Mesendoderm (in vitro differentiated cells): ENCODE results near the gene CCDC78.

Experiments used
- DNase-seq: peaks from one replicate; pipeline ENCODE4 v3.0.0; 2013
- H2AK5ac ChIP-seq: 2 replicates; pipeline ENCODE4 v1.6.1; 2013; ENCODE audit warnings: low read length, inconsistent platforms
- H2BK120ac ChIP-seq: 2 replicates; pipeline ENCODE4 v1.6.1; 2013; ENCODE audit warnings: low read depth, mild to moderate bottlenecking, low read length, moderate library complexity, mixed read lengths
- H2BK15ac ChIP-seq: replicated peaks from 2 replicates; pipeline ENCODE4 v1.6.1; 2013; ENCODE audit warnings: low read depth, mild to moderate bottlenecking, moderate library complexity
- H2BK5ac ChIP-seq: 2 replicates; pipeline ENCODE4 v1.6.1; 2013; ENCODE audit warnings: low read length, inconsistent platforms
- H3K18ac ChIP-seq: 2 replicates; pipeline ENCODE4 v1.6.1; 2013; ENCODE audit warnings: mild to moderate bottlenecking, low read length, mixed read lengths
- H3K23ac ChIP-seq: one replicate; pipeline ENCODE4 v1.6.1; 2013; ENCODE audit warnings: low read length
- H3K27ac ChIP-seq: 2 replicates; pipeline ENCODE4 v1.5.1; 2013; ENCODE audit warnings: low read depth, mild to moderate bottlenecking, inconsistent platforms, low read length, moderate library complexity
- H3K27me3 ChIP-seq: 2 replicates; pipeline ENCODE4 v1.6.1; 2013; ENCODE audit warnings: low read length, control low read depth, mild to moderate bottlenecking, inconsistent platforms; ENCODE audit not compliant: insufficient read depth, poor library complexity
- H3K36me3 ChIP-seq: 2 replicates; pipeline ENCODE4 v1.6.1; 2013; ENCODE audit warnings: low read length, inconsistent platforms; ENCODE audit not compliant: control insufficient read depth, insufficient read depth
- H3K4ac ChIP-seq: one replicate; pipeline ENCODE4 v1.6.1; 2013; ENCODE audit warnings: low read depth, mild to moderate bottlenecking, low read length, moderate library complexity
- H3K4me1 ChIP-seq: 2 replicates; pipeline ENCODE4 v1.6.1; 2013; ENCODE audit warnings: low read depth, low read length, inconsistent platforms; ENCODE audit not compliant: control insufficient read depth
- H3K4me2 ChIP-seq: 2 replicates; pipeline ENCODE4 v1.6.1; 2013; ENCODE audit warnings: low read length
- H3K4me3 ChIP-seq: 2 replicates; pipeline ENCODE4 v1.5.1; 2013; ENCODE audit warnings: mild to moderate bottlenecking, low read length
- H3K56ac ChIP-seq: one replicate; pipeline ENCODE4 v1.6.1; 2013; ENCODE audit warnings: low read length
- H3K79me1 ChIP-seq: 2 replicates; pipeline ENCODE4 v1.6.1; 2013; ENCODE audit warnings: low read length, inconsistent platforms
- H3K79me2 ChIP-seq: 2 replicates; pipeline ENCODE4 v1.6.1; 2013; ENCODE audit warnings: mild to moderate bottlenecking, low read length; ENCODE audit not compliant: control insufficient read depth, insufficient read depth
- H3K9ac ChIP-seq: 2 replicates; pipeline ENCODE4 v1.6.1; 2013; ENCODE audit warnings: low read length, inconsistent platforms
- H4K5ac ChIP-seq: one replicate; pipeline ENCODE4 v1.6.1; 2013; ENCODE audit warnings: low read length
- H4K8ac ChIP-seq: one replicate; pipeline ENCODE4 v1.6.1; 2013; ENCODE audit warnings: low read depth, mild to moderate bottlenecking, control low read depth, low read length, moderate library complexity
- whole genome bisulfite sequencing: extraction: QIAGEN DNeasy Blood & Tissue Kit; methylation state at CpG from one replicate; pipeline ENCODE4 v1.1.7; 2013; ENCODE audit warnings: low lambda C conversion rate, missing lambda C conversion rate; ENCODE audit not compliant: insufficient coverage; ENCODE audit errors: extremely low coverage; 5-methylcytosine and 5-hydroxymethylcytosine counted together

The CCDC78 gene

GRCh38 chr16:678858-679813 lies 47.1 kb downstream of the CCDC78 start:
- Histone ChIP-seq H3K9ac (peak overlapping the region; percentile 78), H3K27me3 (no peaks in the 10 kb centered on the region), H2BK120ac (no peak overlapping the region), H2BK15ac (no peak overlapping the region), H4K5ac (no peak overlapping the region), H3K27ac (peak overlapping the region; percentile 59), H3K4me1 (peaks cover 5% of the 10 kb centered on the region), H2AK5ac (no peak overlapping the region), H3K56ac (peak overlapping the region; percentile 90), H3K4me2 (peak overlapping the region; percentile 83), H3K18ac (no peak overlapping the region), H3K4me3 (peak overlapping the region; percentile 26), H3K4ac (no peak overlapping the region), H3K79me1 (peaks cover 15% of the 10 kb centered on the region), H2BK5ac (no peak overlapping the region), H3K79me2 (peaks cover 18% of the 10 kb centered on the region), H3K23ac (no peak overlapping the region), H3K36me3 (peaks cover 13% of the 10 kb centered on the region), H4K8ac (no peak overlapping the region)
- peak; percentile 86 for DNase-seq
- no CpG with 5 or more reads among the region's 52 CpGs for WGBS

DNA sequence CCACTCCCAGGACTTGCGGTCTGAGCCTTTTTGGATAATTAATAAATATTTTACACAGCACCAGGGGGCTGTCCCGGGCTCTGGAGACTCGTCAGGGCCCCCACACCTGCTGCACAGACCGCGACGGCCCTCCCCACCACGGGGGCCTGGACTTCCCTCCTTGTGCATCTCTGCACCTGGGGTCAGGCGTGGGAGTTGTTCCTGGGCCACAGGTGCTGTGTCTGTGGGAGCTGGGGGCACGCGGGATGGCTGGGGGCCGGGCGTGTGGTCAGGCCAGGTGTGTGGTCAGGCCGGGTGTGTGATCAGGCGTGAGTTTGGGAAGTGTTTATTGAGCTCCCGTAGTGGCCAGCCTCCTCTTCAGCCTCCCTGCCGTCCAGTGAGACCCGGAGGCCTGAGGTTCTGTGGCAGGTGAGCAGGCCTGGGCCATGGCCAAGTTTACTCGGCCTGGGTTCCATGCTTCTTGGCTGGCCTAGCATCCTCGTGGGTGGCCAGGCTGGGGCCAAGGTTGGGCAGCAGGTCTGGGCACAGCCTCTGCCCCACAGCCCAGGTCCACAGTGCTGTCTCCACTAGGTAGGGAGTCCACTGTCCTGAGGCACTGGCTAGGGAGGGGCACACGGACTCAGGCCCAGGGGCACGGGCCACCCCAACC lies 47.9 kb downstream of the CCDC78 start:
- Histone ChIP-seq H3K27me3 (no peaks in the 10 kb centered on the region), H3K4me2 (no peak overlapping the region), H4K8ac (no peak overlapping the region), H3K4ac (no peak overlapping the region), H2BK15ac (no peak overlapping the region), H4K5ac (no peak overlapping the region), H2BK5ac (no peak overlapping the region), H3K27ac (no peak overlapping the region), H3K4me1 (peaks cover 5% of the 10 kb centered on the region), H3K23ac (no peak overlapping the region), H2BK120ac (no peak overlapping the region), H2AK5ac (no peak overlapping the region), H3K79me2 (peaks cover 18% of the 10 kb centered on the region), H3K36me3 (peaks cover 13% of the 10 kb centered on the region), H3K4me3 (no peak overlapping the region), H3K18ac (no peak overlapping the region), H3K79me1 (peaks cover 15% of the 10 kb centered on the region), H3K9ac (no peak overlapping the region), H3K56ac (peak overlapping the region; percentile 25)
- WGBS, result no CpG with 5 or more reads among the region's 21 CpGs
- DNase-seq, result no peak

DNA sequence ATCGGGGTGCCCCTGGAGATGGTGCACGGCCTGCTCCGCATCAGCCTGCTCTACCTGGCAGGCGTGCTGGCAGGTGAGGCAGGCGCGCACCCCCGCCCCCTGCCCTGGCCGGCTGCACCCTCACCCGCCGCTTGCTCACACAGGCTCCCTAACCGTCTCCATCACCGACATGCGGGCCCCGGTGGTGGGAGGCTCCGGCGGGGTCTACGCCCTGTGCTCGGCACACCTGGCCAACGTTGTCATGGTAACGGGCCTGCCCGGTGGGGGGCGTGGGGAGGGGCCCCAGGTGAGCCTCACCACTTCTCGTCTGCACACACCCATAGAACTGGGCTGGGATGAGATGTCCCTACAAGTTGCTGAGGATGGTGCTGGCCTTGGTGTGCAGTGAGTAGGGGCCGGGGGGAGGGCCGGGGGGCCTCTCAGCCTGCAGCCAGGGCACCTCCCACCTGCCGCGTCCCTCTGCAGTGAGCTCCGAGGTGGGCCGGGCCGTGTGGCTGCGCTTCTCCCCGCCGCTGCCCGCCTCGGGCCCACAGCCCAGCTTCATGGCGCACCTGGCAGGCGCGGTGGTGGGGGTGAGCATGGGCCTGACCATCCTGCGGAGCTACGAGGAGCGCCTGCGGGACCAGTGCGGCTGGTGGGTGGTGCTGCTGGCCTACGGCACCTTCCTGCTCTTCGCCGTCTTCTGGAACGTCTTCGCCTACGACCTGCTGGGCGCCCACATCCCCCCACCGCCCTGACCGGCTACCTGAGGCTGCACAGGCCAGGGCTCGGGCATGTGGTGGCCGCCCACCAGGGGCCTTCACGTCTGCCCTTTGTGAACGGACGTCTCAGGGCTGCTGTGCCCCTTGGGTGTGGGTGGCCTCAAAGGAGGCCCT lies 48.7 kb downstream of the CCDC78 start:
- Histone ChIP-seq H4K8ac (no peak overlapping the region), H3K4me1 (peaks cover 5% of the 10 kb centered on the region), H3K79me2 (peaks cover 15% of the 10 kb centered on the region), H2BK120ac (no peak overlapping the region), H2AK5ac (no peak overlapping the region), H3K4ac (no peak overlapping the region), H3K4me2 (no peak overlapping the region), H2BK5ac (no peak overlapping the region), H2BK15ac (no peak overlapping the region), H3K79me1 (peaks cover 11% of the 10 kb centered on the region), H4K5ac (no peak overlapping the region), H3K18ac (no peak overlapping the region), H3K4me3 (no peak overlapping the region), H3K56ac (no peak overlapping the region), H3K27ac (no peak overlapping the region), H3K9ac (no peak overlapping the region), H3K23ac (no peak overlapping the region), H3K27me3 (no peaks in the 10 kb centered on the region), H3K36me3 (peaks cover 13% of the 10 kb centered on the region)
- WGBS, result no CpG with 5 or more reads among the region's 57 CpGs
- DNase-seq, result no peak

GRCh38 chr16:676913-677312 lies 49.3 kb downstream of the CCDC78 start:
- no peaks in the 10 kb centered on the region for H3K27me3 ChIP-seq
- no peak overlapping the region for H2AK5ac ChIP-seq
- no peak overlapping the region for H3K4me3 ChIP-seq
- WGBS, result no CpG with 5 or more reads among the region's 23 CpGs
- H2BK120ac ChIP-seq, result no peak overlapping the region
- no peak overlapping the region for H3K18ac ChIP-seq
- no peak overlapping the region for H4K5ac ChIP-seq
- peaks cover 13% of the 10 kb centered on the region for H3K79me2 ChIP-seq
- H3K23ac ChIP-seq, result no peak overlapping the region
- H3K9ac ChIP-seq, result no peak overlapping the region
- H3K4me1 ChIP-seq, result peaks cover 5% of the 10 kb centered on the region
- no peak overlapping the region for H3K56ac ChIP-seq
- no peak overlapping the region for H2BK5ac ChIP-seq
- H2BK15ac ChIP-seq, result no peak overlapping the region
- H4K8ac ChIP-seq, result no peak overlapping the region
- peaks cover 12% of the 10 kb centered on the region for H3K36me3 ChIP-seq
- no peak overlapping the region for H3K4ac ChIP-seq
- no peak overlapping the region for H3K4me2 ChIP-seq
- H3K27ac ChIP-seq, result no peak overlapping the region
- H3K79me1 ChIP-seq, result peaks cover 6% of the 10 kb centered on the region
- DNase-seq, result no peak

GRCh38 chr16:676565-676902 lies 49.7 kb downstream of the CCDC78 start:
- H3K27ac ChIP-seq, result no peak overlapping the region
- H4K8ac ChIP-seq, result no peak overlapping the region
- H3K4me2 ChIP-seq, result no peak overlapping the region
- H3K27me3 ChIP-seq, result no peaks in the 10 kb centered on the region
- peaks cover 5% of the 10 kb centered on the region for H3K4me1 ChIP-seq
- H3K79me2 ChIP-seq, result peaks cover 9% of the 10 kb centered on the region
- H3K4ac ChIP-seq, result no peak overlapping the region
- peaks cover 10% of the 10 kb centered on the region for H3K36me3 ChIP-seq
- H2BK5ac ChIP-seq, result no peak overlapping the region
- no peak overlapping the region for H3K23ac ChIP-seq
- WGBS, result no CpG with 5 or more reads among the region's 21 CpGs
- H3K79me1 ChIP-seq, result peaks cover 2% of the 10 kb centered on the region
- no peak overlapping the region for H2BK120ac ChIP-seq
- no peak overlapping the region for H2AK5ac ChIP-seq
- H3K18ac ChIP-seq, result no peak overlapping the region
- H3K4me3 ChIP-seq, result no peak overlapping the region
- no peak overlapping the region for H2BK15ac ChIP-seq
- H3K56ac ChIP-seq, result no peak overlapping the region
- no peak for DNase-seq
- no peak overlapping the region for H3K9ac ChIP-seq
- H4K5ac ChIP-seq, result no peak overlapping the region
